ENCODE results near the gene FOXK1.
"Not testable (repeated sequence)": the region's sequence is repeated elsewhere in the genome, so short reads cannot be mapped to it uniquely, and the experiment has no call there.

Gene FOXK1

DNA sequence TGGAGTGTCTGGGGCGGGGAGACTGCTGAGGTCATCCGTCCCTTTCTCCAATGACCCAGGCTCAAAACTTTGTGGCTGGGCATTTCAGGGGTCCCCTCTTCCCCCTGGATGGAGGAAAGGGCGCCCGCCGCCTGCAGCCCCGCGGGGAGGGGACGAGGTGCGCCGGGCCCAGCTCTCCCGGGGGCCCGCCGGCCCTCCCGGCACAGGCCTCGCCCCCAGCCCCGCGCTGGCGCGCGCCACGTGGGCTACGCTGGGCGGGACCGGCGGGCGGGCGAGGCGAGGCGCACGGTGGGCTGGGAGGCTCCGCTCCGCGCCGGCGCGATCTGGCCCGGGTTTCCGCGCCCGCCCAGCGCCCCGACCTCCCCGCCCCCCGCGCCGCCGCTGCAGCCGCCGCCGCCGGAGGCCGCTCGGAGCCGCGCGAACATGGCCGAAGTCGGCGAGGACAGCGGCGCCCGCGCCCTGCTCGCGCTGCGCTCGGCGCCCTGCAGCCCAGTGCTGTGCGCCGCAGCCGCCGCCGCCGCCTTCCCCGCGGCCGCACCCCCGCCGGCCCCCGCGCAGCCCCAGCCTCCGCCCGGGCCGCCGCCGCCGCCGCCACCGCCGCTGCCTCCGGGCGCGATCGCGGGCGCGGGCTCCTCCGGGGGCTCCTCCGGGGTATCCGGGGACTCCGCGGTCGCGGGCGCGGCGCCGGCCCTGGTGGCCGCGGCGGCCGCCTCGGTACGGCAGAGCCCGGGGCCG is at the start of gene FOXK1:
Gene FOXK1 (plus strand): TSS at position 410 of the 735 bp plus-strand sequence. CDS start 14 bp downstream, at position 424.
- DNase-seq: peak; percentile 29

- DNase-seq: peak; percentile 1
Measured at GRCh38 chr7:4633012-4633411, 49.1 kb upstream of the FOXK1 start.

- DNase-seq: no peak
Measured at GRCh38 chr7:4634166-4634565, 47.9 kb upstream of the FOXK1 start.

DNA sequence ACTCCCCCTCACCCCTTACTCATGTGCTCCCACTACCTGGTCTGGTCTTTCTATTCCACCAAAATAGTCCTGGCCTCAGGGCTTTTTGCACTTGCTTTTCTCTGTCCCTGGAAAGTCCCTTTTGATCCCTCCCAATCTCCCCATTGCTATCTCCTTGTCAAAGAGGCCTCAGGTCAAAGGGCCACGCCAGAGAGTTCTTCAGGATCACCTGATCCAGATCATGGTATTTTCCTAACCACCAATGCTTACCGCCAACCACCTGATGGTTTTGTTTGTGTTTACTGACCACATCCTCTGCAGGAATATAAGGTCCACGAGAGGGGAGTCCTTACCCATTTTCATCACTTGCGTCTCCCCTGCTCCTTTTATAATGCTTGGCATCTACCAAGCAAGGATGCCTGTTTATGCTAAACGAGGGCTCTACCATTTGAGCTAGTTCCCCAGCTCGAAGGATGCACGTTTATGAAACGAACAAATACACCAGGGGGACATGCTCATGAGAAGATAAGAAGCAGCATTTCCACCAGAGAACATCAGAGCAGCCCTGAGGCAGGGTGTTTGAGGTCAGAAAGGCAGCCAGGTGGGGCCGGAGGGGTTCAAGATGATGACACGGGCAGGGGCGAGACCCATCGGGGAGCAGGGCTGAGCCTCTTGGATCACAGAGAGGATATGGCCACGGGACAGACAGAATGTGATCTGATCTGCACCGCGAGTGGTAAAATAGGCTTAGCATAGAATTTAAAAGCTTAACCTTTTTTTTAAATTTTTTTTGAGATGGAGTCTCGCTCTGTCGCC is 43.1 kb upstream of the FOXK1 start:
- no peak for DNase-seq

- peak; percentile 64 for DNase-seq
Measured at GRCh38 chr7:4641091-4641666, 40.9 kb upstream of the FOXK1 start.

GRCh38 chr7:4641667-4642467 is 40.2 kb upstream of the FOXK1 start:
- peak; percentile 85 for DNase-seq

- no peak for DNase-seq
Measured at GRCh38 chr7:4642468-4643203, 39.5 kb upstream of the FOXK1 start.

DNA sequence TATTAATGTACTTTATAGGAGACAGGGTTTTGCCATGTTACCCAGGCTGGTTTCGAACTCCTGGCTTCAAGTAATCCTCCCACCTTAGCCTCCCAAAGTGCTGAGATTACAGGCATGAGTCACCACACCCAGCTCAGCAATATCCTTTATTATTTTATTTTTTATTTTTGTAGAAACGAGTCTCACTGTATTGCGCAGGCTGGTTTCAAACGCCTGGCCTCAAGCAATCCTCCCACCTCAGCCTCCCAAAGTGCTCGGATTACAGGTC is 39.0 kb upstream of the FOXK1 start:
- DNase-seq: not testable (repeated sequence)

DNA sequence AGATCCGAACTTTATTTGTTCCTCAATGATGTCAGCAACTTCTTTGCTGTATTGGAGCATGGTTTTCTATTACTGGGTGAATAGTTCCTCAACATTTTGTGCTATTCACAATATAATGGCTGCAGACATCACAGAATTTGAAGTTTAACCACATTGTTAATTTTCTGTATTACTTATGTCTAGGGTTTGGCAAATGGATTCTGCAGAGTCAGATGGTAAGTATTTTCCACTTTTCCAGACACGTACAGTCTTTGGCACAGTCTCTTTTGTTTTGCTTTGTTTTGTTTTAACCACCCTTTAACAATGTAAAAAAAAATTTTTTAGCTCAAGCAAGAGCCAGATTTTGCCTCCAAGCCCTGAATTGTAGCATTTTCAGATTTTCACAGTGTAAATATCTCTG is 36.8 kb upstream of the FOXK1 start:
- DNase-seq: no peak

- DNase-seq: no peak
Measured at GRCh38 chr7:4648111-4648510, 34.0 kb upstream of the FOXK1 start.

GRCh38 chr7:4650433-4651047 is 31.6 kb upstream of the FOXK1 start:
- DNase-seq: no peak

- no peak for DNase-seq
Measured at GRCh38 chr7:4653771-4654170, 28.3 kb upstream of the FOXK1 start.

GRCh38 chr7:4655311-4655710 is 26.8 kb upstream of the FOXK1 start:
- no peak for DNase-seq

- DNase-seq: no peak
Measured at GRCh38 chr7:4655896-4656295, 26.2 kb upstream of the FOXK1 start.

GRCh38 chr7:4657640-4658417 is 24.3 kb upstream of the FOXK1 start:
- no peak for DNase-seq

GRCh38 chr7:4659551-4660286 is 22.4 kb upstream of the FOXK1 start:
- no peak for DNase-seq

- DNase-seq: no peak
Measured at GRCh38 chr7:4661871-4662270, 20.2 kb upstream of the FOXK1 start.

DNA sequence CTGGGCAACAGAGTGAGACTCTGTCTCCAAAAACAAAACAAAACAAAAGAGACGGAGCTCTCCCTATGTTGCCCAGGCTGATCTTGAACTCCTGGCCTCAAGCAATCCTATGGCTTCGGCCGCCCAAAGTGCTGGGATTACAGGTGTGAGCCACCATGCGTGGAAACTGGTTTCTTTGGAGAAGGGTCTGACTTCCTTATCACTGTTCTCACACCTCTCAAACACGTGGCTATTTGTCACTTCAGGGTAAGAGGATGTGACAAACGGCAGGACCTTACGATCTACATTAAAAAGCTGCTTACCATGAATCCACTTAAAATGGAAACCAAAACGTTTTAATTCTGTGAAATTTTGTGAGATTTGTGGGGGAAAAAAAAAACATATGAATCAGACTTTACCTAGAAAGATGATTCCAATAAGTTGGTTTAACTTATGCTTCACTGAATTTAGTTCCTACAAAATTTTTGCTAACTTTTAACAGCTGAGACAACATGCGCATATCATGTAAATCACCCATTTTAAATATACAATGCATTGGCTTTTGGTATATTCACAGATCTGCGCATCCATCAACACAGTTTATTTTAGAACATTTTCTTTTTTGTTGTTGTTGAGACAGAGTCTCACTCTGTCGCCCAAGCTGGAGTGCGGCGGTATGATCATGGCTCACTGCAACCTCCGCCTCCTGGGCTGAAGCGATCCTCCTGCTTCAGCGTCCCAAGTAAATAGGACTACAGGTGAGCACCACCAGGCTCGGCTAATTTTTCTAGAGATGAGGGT is 18.7 kb upstream of the FOXK1 start:
- DNase-seq: no peak

GRCh38 chr7:4665661-4666060 is 16.4 kb upstream of the FOXK1 start:
- DNase-seq: no peak
